H1 (cell line): ENCODE results near the gene SCN8A. TPM values are rescaled to one million over a fixed set of nuclear protein-coding genes. Genes with fewer than 3 reads are reported as not detected.

Source experiments
- CTCF ChIA-PET: fragments of 300-600 bp; sonication (Branson Sonifier 250); formaldehyde crosslinking; loops from one replicate; lab custom pipeline; 2021; ENCODE audit not compliant: partially characterized antibody; lab: Charles Lee
- POLR2A ChIA-PET: fragments of 300-600 bp; sonication (Branson Sonifier 250); formaldehyde crosslinking; loops from one replicate; lab custom pipeline; 2021; ENCODE audit warnings: inconsistent platforms; ENCODE audit not compliant: partially characterized antibody; lab: Charles Lee
- DNase-seq, 2 experiments: peaks; one replicate each; pipeline versions ENCODE4 v3.0.0 to v3.0.0-alpha.2; 2010 to 2022; ENCODE audit warnings: low spot score in 2 of 2, low read depth in 1 of 2, mixed read lengths in 1 of 2
- FAIRE-seq: peaks from 2 replicates; lab custom pipeline; 2011; peaks lifted over from hg19 to GRCh38; lab: Jason Lieb, UNC
- H2AFZ ChIP-seq: 2 replicates; pipeline ENCODE4 v1.8.1; 2012; ENCODE audit warnings: low read length, inconsistent platforms
- H2AK5ac ChIP-seq: 2 replicates; pipeline ENCODE4 v1.6.1; 2013; ENCODE audit warnings: low read depth, low read length
- H2BK120ac ChIP-seq: replicated peaks from 2 replicates; pipeline ENCODE3; 2013; ENCODE audit warnings: low read depth, low read length, inconsistent platforms
- H2BK12ac ChIP-seq: 2 replicates; pipeline ENCODE4 v1.6.1; 2013; ENCODE audit warnings: low read depth, low read length
- H2BK15ac ChIP-seq: 2 replicates; pipeline ENCODE4 v1.6.1; 2013; ENCODE audit warnings: low read length
- H2BK20ac ChIP-seq: 2 replicates; pipeline ENCODE4 v1.6.1; 2013; ENCODE audit warnings: low read length
- H2BK5ac ChIP-seq: 2 replicates; pipeline ENCODE4 v1.6.1; 2013; ENCODE audit warnings: low read depth, low read length
- H3K14ac ChIP-seq: 2 replicates; pipeline ENCODE4 v1.6.1; 2013; ENCODE audit warnings: inconsistent platforms; ENCODE audit not compliant: insufficient read length
- H3K18ac ChIP-seq: 2 replicates; pipeline ENCODE4 v1.6.1; 2013; ENCODE audit warnings: low read length; ENCODE audit errors: extremely low read depth
- H3K23ac ChIP-seq: 2 replicates; pipeline ENCODE4 v1.6.1; 2013; ENCODE audit warnings: inconsistent platforms; ENCODE audit not compliant: insufficient read length
- H3K23me2 ChIP-seq: 2 replicates; pipeline ENCODE4 v1.6.1; 2013; ENCODE audit warnings: low read depth, low read length
- H3K27ac ChIP-seq: 2 replicates; pipeline ENCODE4 v1.6.1; 2011; ENCODE audit warnings: low read depth, low read length, inconsistent platforms
- H3K27me3 ChIP-seq, 4 experiments: replicated peaks in 1 of 4; 1 replicate in 1 of 4; 2 replicates in 3 of 4; pipeline versions ENCODE4 v1.6.1 to v1.8.1; 2011 to 2013; ENCODE audit warnings: low read length in 3 of 4, mild to moderate bottlenecking in 3 of 4, inconsistent platforms in 2 of 4, mixed read lengths in 2 of 4, moderate library complexity in 1 of 4; ENCODE audit not compliant: control insufficient read depth in 3 of 4, insufficient read depth in 3 of 4; ENCODE audit errors: extremely low read depth in 1 of 4
- H3K36me3 ChIP-seq, 4 experiments: 2 replicates each; pipeline versions ENCODE4 v1.6.1 to v1.8.1; 2011 to 2013; ENCODE audit warnings: mild to moderate bottlenecking in 4 of 4, low read length in 3 of 4, moderate library complexity in 2 of 4, control low read depth in 1 of 4, inconsistent platforms in 1 of 4; ENCODE audit not compliant: insufficient read depth in 4 of 4, control insufficient read depth in 2 of 4
- H3K4ac ChIP-seq: replicated peaks from 2 replicates; pipeline ENCODE3; 2013; ENCODE audit warnings: low read length, low read depth, mixed read lengths, inconsistent platforms; ENCODE audit not compliant: insufficient read length
- H3K4me1 ChIP-seq, 4 experiments: replicated peaks in 1 of 4; 1 replicate in 1 of 4; 2 replicates in 3 of 4; pipeline versions ENCODE4 v1.6.1 to v1.8.1; 2011 to 2013; ENCODE audit warnings: low read length in 3 of 4, inconsistent platforms in 2 of 4, mixed read lengths in 1 of 4; ENCODE audit not compliant: insufficient read depth in 4 of 4, control insufficient read depth in 3 of 4
- H3K4me2 ChIP-seq, 2 experiments: 2 replicates each; pipeline versions ENCODE4 v1.6.1 to v1.8.1; 2011 to 2013; ENCODE audit warnings: low read depth in 2 of 2, low read length in 2 of 2, control low read depth in 1 of 2, inconsistent platforms in 1 of 2, mild to moderate bottlenecking in 1 of 2; ENCODE audit not compliant: insufficient read depth in 1 of 2
- H3K4me3 ChIP-seq, 4 experiments: fragments of 200-600, 300-600 bp in 1 of 4; sonication (generic), shearing (Covaris generic), sonication (Bioruptor Twin) in 1 of 4; 2 replicates each; pipeline versions ENCODE4 v1.5.1 to v1.8.1; 2011 to 2016; ENCODE audit warnings: low read length in 4 of 4, low read depth in 3 of 4, control low read depth in 2 of 4, inconsistent platforms in 2 of 4, mild to moderate bottlenecking in 2 of 4, mixed read lengths in 1 of 4, moderate library complexity in 1 of 4; ENCODE audit not compliant: insufficient read depth in 2 of 4; ENCODE audit errors: extremely low read depth in 1 of 4
- H3K56ac ChIP-seq: replicated peaks from 2 replicates; pipeline ENCODE3; 2013; ENCODE audit warnings: low read depth, mild to moderate bottlenecking, mixed read lengths, low read length, inconsistent platforms; ENCODE audit not compliant: insufficient read length
- H3K79me1 ChIP-seq: 2 replicates; pipeline ENCODE4 v1.6.1; 2013; ENCODE audit warnings: low read depth, low read length, control low read depth
- H3K79me2 ChIP-seq, 2 experiments: 2 replicates each; pipeline versions ENCODE4 v1.6.1 to v1.8.1; 2012 to 2013; ENCODE audit warnings: low read length in 2 of 2, mild to moderate bottlenecking in 2 of 2, inconsistent platforms in 1 of 2; ENCODE audit not compliant: insufficient read depth in 2 of 2, control insufficient read depth in 1 of 2
- H3K9ac ChIP-seq, 4 experiments: replicated peaks in 1 of 4; 1 replicate in 1 of 4; 2 replicates in 3 of 4; pipeline versions ENCODE4 v1.6.1 to v1.8.1; 2011 to 2013; ENCODE audit warnings: low read depth in 3 of 4, low read length in 3 of 4, control low read depth in 2 of 4, mild to moderate bottlenecking in 2 of 4, moderate library complexity in 2 of 4, inconsistent platforms in 1 of 4; ENCODE audit errors: extremely low read depth in 1 of 4
- H3K9me3 ChIP-seq, 2 experiments: 2 replicates each; pipeline versions ENCODE4 v1.6.1 to v1.8.1; 2012 to 2013; ENCODE audit warnings: mild to moderate bottlenecking in 2 of 2, moderate library complexity in 2 of 2, control low read depth in 1 of 2, inconsistent platforms in 1 of 2, low read depth in 1 of 2, low read length in 1 of 2, mixed read lengths in 1 of 2; ENCODE audit not compliant: insufficient read depth in 2 of 2
- H4K20me1 ChIP-seq, 2 experiments: replicated peaks in 1 of 2; 2 replicates each; pipeline versions ENCODE3 to v1.8.1; 2011 to 2013; ENCODE audit warnings: inconsistent platforms in 2 of 2, low read length in 2 of 2, mild to moderate bottlenecking in 1 of 2; ENCODE audit not compliant: insufficient read depth in 2 of 2, control insufficient read depth in 1 of 2
- H4K5ac ChIP-seq: 2 replicates; pipeline ENCODE4 v1.6.1; 2013; ENCODE audit warnings: low read length, low read depth, mixed read lengths, inconsistent platforms; ENCODE audit not compliant: insufficient read length
- H4K8ac ChIP-seq: 2 replicates; pipeline ENCODE4 v1.8.0; 2013; ENCODE audit warnings: mild to moderate bottlenecking, moderate library complexity, low read length, inconsistent platforms; ENCODE audit not compliant: insufficient read depth; ENCODE audit errors: extremely low read depth
- H4K91ac ChIP-seq: replicated peaks from 2 replicates; pipeline ENCODE3; 2013; ENCODE audit warnings: low read length, mixed read lengths, inconsistent platforms; ENCODE audit not compliant: insufficient read length
- ASH2L ChIP-seq: fragments of 200-600, 300-600 bp; sonication (generic); IDR thresholded peaks from one replicate; pipeline ENCODE4 v1.7.1; 2017; ENCODE audit warnings: low read length
- BCL11A ChIP-seq, 2 experiments: IDR thresholded peaks; one replicate each; pipeline ENCODE4 v1.6.1; 2011; ENCODE audit warnings: low read depth in 2 of 2, low read length in 2 of 2, mild to moderate bottlenecking in 2 of 2
- CBX8 ChIP-seq: fragments of 300-800, 300-1000 bp; sonication (generic); IDR thresholded peaks from 2 replicates; pipeline ENCODE4 v1.7.1; 2016; ENCODE audit warnings: low read depth, low read length, borderline replicate concordance
- CTBP2 ChIP-seq: IDR thresholded peaks from 2 replicates; pipeline ENCODE4 v1.7.0; 2011; ENCODE audit warnings: borderline replicate concordance, mild to moderate bottlenecking, moderate library complexity, mixed read lengths, low read length; ENCODE audit not compliant: insufficient read depth, insufficient read length
- FOSL1 ChIP-seq: IDR thresholded peaks from 2 replicates; pipeline ENCODE4 v1.6.1; 2011; ENCODE audit warnings: mild to moderate bottlenecking, low read depth, low read length, moderate library complexity; ENCODE audit not compliant: insufficient read depth
- GTF2F1 ChIP-seq: IDR thresholded peaks from 2 replicates; pipeline ENCODE4 v1.6.1; 2012; ENCODE audit warnings: low read depth, low read length, improper control_type of control experiment, borderline replicate concordance
- JUN ChIP-seq: IDR thresholded peaks from 2 replicates; pipeline ENCODE4 v1.6.1; 2011; ENCODE audit warnings: low read depth, mild to moderate bottlenecking, improper control_type of control experiment, low read length
- KDM4A ChIP-seq: IDR thresholded peaks from one replicate; pipeline ENCODE4 v1.7.1; 2012; ENCODE audit warnings: low read depth, mild to moderate bottlenecking, moderate library complexity, low read length, inconsistent platforms; ENCODE audit not compliant: severe bottlenecking
- MAFK ChIP-seq: IDR thresholded peaks from 2 replicates; pipeline ENCODE4 v1.6.1; 2012; ENCODE audit warnings: low read depth, mild to moderate bottlenecking, improper control_type of control experiment, low read length
- RNF2 ChIP-seq: fragments of 200-900, 300-1000 bp; sonication (generic); IDR thresholded peaks from 2 replicates; pipeline ENCODE4 v1.7.1; 2016; ENCODE audit warnings: borderline replicate concordance, low read depth, mild to moderate bottlenecking, antibody characterized with exemption, low read length; ENCODE audit not compliant: poor library complexity, severe bottlenecking; ENCODE audit errors: missing control alignments
- SP1 ChIP-seq: IDR thresholded peaks from 2 replicates; pipeline ENCODE4 v1.6.1; 2011; ENCODE audit warnings: low read depth, low read length
- TAF1 ChIP-seq: IDR thresholded peaks from 2 replicates; pipeline ENCODE4 v1.6.1; 2011; ENCODE audit warnings: mild to moderate bottlenecking, low read depth, low read length
- TEAD4 ChIP-seq: IDR thresholded peaks from 2 replicates; pipeline ENCODE4 v1.6.1; 2012; ENCODE audit warnings: low read depth, low read length, inconsistent platforms, mixed read lengths
- WGBS, 2 experiments: shearing (Covaris generic) in 1 of 2; methylation state at CpG; one replicate each; pipeline versions ENCODE4 v1.1.6 to v1.1.7; 2013 to 2015; ENCODE audit warnings: low lambda C conversion rate in 2 of 2, mixed read lengths in 2 of 2, inconsistent platforms in 1 of 2, low coverage in 1 of 2, missing lambda C conversion rate in 1 of 2; ENCODE audit not compliant: insufficient replicate concordance in 2 of 2, insufficient coverage in 1 of 2, insufficient read length in 1 of 2; ENCODE audit errors: extremely low coverage in 1 of 2, missing lambda C conversion rate in 1 of 2; 5-methylcytosine and 5-hydroxymethylcytosine counted together
- polyA plus RNA-seq, 7 experiments: library from polyadenylated mRNA; depleted of rRNA in 3 of 7; stranded (reverse) in 5 of 7; unstranded in 2 of 7; fragments of >200 nt in 5 of 7; fragments of 200-250 nt in 2 of 7; gene quantifications; 1 replicate in 5 of 7; 2 replicates in 1 of 7; 4 replicates in 1 of 7; pipeline versions ENCODE4 v1.2.1 to v1.2.3, GENCODE V29; 2011 to 2013; ENCODE audit warnings: missing spikeins in 2 of 7, mixed read lengths in 2 of 7
- total RNA-seq: library from RNA; stranded (reverse); fragmentation: NEBNext Ultra II Directional; extraction: Animal tissue kit (Norgen Biotek cat#: 25700); gene quantifications from 2 replicates; pipeline ENCODE4 v1.2.1, GENCODE V29; 2021

The SCN8A gene
- total and polyA plus RNA-seq, 2 of the 8 experiments (the other 6 are each of a cell fraction or from before 2014, with no cell fraction given), result 6.3 to 10.7 TPM

- H4K20me1 ChIP-seq, result no peaks in the 10 kb centered on the region
- DNase-seq, result no peak
- no peak overlapping the region for H2BK15ac ChIP-seq
- H2BK12ac ChIP-seq, result no peak overlapping the region
- no peaks in the 10 kb centered on the region for H3K23me2 ChIP-seq
- H3K36me3 ChIP-seq, result peaks cover 0 to under 1% (median 0%) of the 10 kb centered on the region in 4 experiments; a peak in 1 of 8 replicates
- H3K79me2 ChIP-seq, result 0 out of 4 replicates have a peak, but pooled peaks cover 0 to 10% of the 10 kb centered on the region in 2 experiments
- H2AFZ ChIP-seq, result no peak overlapping the region
- no peaks in the 10 kb centered on the region for H3K27me3 ChIP-seq
- H3K23ac ChIP-seq, result no peak overlapping the region
- H2BK5ac ChIP-seq, result no peak overlapping the region
- H4K5ac ChIP-seq, result no peak overlapping the region
- FAIRE-seq, result no peak
- peaks cover 3 to 10% of the 10 kb centered on the region in 2 experiments; a peak in 3 of 4 replicates for H3K9me3 ChIP-seq
- no peak overlapping the region for H4K91ac ChIP-seq
- H3K79me1 ChIP-seq, result no peaks in the 10 kb centered on the region
- H4K8ac ChIP-seq, result no peak overlapping the region
- no peak overlapping the region for H3K4ac ChIP-seq
- H3K4me3 ChIP-seq, result no peak overlapping the region
- ChIA-PET CTCF (interaction anchor here (0.6 to 1.2 kb wide), 5 partner anchors 16 to 102 kb away, joined by 3 to 4 read pairs (median 3); no protein-coding TSS in a partner anchor), POLR2A (interaction anchor here (0.5 kb wide), 1 partner anchor 46 kb away, joined by 3 read pairs; no protein-coding TSS in a partner anchor)
- H3K9ac ChIP-seq, result no peak overlapping the region
- H3K14ac ChIP-seq, result no peak overlapping the region
- H2BK20ac ChIP-seq, result no peak overlapping the region
- 87% methylated on average over 5 of the region's 5 CpGs; no CpG with 5 or more reads in 1 of the 2 experiments for WGBS, 2 experiments
- TF ChIP-seq SP1 (no peak), RNF2 (no peak), TEAD4 (no peak), BCL11A (IDR thresholded peaks at IDR 0.05; ENCODE audit: low read depth in 2 of 2, low read length in 2 of 2) (no peak), MAFK (no peak), ASH2L (no peak), KDM4A (no peak), FOSL1 (no peak), TAF1 (no peak), CTBP2 (no peak), CBX8 (no peak), JUN (no peak), GTF2F1 (no peak)
- H3K4me2 ChIP-seq, result no peak overlapping the region
- H3K18ac ChIP-seq, result no peak overlapping the region
- no peaks in the 10 kb centered on the region for H3K4me1 ChIP-seq
- H3K27ac ChIP-seq, result no peak overlapping the region
- no peak overlapping the region for H3K56ac ChIP-seq
- no peak overlapping the region for H2BK120ac ChIP-seq
- H2AK5ac ChIP-seq, result no peak overlapping the region
Measured at GRCh38 chr12:51639361-51639760, 48.3 kb downstream of the SCN8A start.
